Psoas muscle (tissue), 8 donors: ENCODE data around the gene FRG2. TPM values are rescaled to one million over a fixed set of nuclear protein-coding genes. Genes with fewer than 3 reads are reported as not detected.

Source experiments
- ATAC-seq, 4 donors: fragments of 200-7000 bp; cut with Tn5 transposase; one replicate each; pipeline ENCODE4 v1.9.1; 2020; ENCODE audit warnings: moderate library complexity in 3 of 4, mild to moderate bottlenecking in 2 of 4
- DNase-seq, 2 donors: peaks; one replicate each; pipeline ENCODE4 v3.0.0-alpha.2; 2020
- H3K27ac ChIP-seq: fragments of 200-600 bp; one replicate; pipeline ENCODE4 v1.8.0; 2022
- H3K27me3 ChIP-seq, 3 donors: fragments of 200-600 bp in 1 of 3; one replicate each; pipeline versions ENCODE4 v1.6.1 to v1.8.0; 2013 to 2022; ENCODE audit warnings: low read length in 2 of 3, mild to moderate bottlenecking in 2 of 3, moderate library complexity in 1 of 3; ENCODE audit not compliant: insufficient read depth in 3 of 3
- H3K36me3 ChIP-seq, 2 donors: fragments of 200-600 bp in 1 of 2; one replicate each; pipeline versions ENCODE4 v1.6.1 to v1.8.0; 2013 to 2022; ENCODE audit warnings: low read depth in 1 of 2, mild to moderate bottlenecking in 1 of 2, moderate library complexity in 1 of 2; ENCODE audit not compliant: insufficient read depth in 1 of 2
- H3K4me1 ChIP-seq: fragments of 200-600 bp; one replicate; pipeline ENCODE4 v1.8.0; 2022
- H3K4me3 ChIP-seq: fragments of 200-600 bp; one replicate; pipeline ENCODE4 v1.8.0; 2022; ENCODE audit warnings: mild to moderate bottlenecking
- H3K9me3 ChIP-seq: fragments of 200-600 bp; one replicate; pipeline ENCODE4 v1.8.0; 2022
- WGBS, 3 donors: extraction: QIAGEN DNeasy Blood & Tissue Kit; methylation state at CpG; one replicate each; pipeline versions ENCODE4 v1.1.6 to v1.1.7; 2013; 5-methylcytosine and 5-hydroxymethylcytosine counted together
- intact Hi-C, 2 donors: fragments of 100-400 bp; cut with DNase I; formaldehyde crosslinking; loops; one replicate each; pipeline versions ENCODE4 v1.11.0 to v1.14.2; 2022
- polyA plus RNA-seq, 3 donors: library from polyadenylated mRNA; stranded (reverse); fragments of 200-250 nt; gene quantifications; one replicate each; pipeline ENCODE4 v1.2.3, GENCODE V29; 2013
- total RNA-seq, 4 donors: library from RNA; stranded (reverse); fragmentation: NEBNext Ultra II Directional in 2 of 4; extraction: Animal tissue kit (Norgen Biotek cat#: 25700) in 2 of 4; gene quantifications; one replicate each; pipeline versions ENCODE4 v1.2.1 to v1.2.4, GENCODE V29; 2021 to 2023
- TF ChIP-seq, protein P1 (sequence below): fragments of 200-600 bp; IDR thresholded peaks from one replicate; pipeline ENCODE4 v1.8.0; 2022; ENCODE audit warnings: antibody characterized with exemption
- donor health status: healthy with polysubstance abuse.
- donor health status: DM: no; HTN: no; CAD: no; lungs with moderate emphysema.
- donor health status: Bipolar disorder and iron deficiency.
- donor health status: healthy.
- donor health status: DM: yes; HTN: yes; CAD: no.
- donor health status: DM: no; HTN: no; CAD: no.
- donor health status: DM: no; HTN: no; CAD: no.
- donor health status: DM: yes; HTN: yes; CAD: no.

The FRG2 gene
- total and polyA plus RNA-seq, 7 donors = not detected

GRCh38 chr4:190018201-190018920 is 8.7 kb downstream of the FRG2 start:
- no peak overlapping the region for H3K4me3 ChIP-seq
- no peak overlapping the region for H3K27ac ChIP-seq
- H3K36me3 ChIP-seq = no peaks in the 10 kb centered on the region
- no peaks in the 10 kb centered on the region for H3K4me1 ChIP-seq
- peaks cover 0 to 68% (median 45%) of the 10 kb centered on the region in 3 donors for H3K27me3 ChIP-seq
- 8 to 10% (median 9%) methylated on average over 38 of the region's 38 CpGs for WGBS, 3 donors
- ATAC-seq (no peak), DNase-seq (no peak)
- H3K9me3 ChIP-seq = no peaks in the 10 kb centered on the region
- intact Hi-C loops = no loop called here
- TF ChIP-seq, protein P1, sequence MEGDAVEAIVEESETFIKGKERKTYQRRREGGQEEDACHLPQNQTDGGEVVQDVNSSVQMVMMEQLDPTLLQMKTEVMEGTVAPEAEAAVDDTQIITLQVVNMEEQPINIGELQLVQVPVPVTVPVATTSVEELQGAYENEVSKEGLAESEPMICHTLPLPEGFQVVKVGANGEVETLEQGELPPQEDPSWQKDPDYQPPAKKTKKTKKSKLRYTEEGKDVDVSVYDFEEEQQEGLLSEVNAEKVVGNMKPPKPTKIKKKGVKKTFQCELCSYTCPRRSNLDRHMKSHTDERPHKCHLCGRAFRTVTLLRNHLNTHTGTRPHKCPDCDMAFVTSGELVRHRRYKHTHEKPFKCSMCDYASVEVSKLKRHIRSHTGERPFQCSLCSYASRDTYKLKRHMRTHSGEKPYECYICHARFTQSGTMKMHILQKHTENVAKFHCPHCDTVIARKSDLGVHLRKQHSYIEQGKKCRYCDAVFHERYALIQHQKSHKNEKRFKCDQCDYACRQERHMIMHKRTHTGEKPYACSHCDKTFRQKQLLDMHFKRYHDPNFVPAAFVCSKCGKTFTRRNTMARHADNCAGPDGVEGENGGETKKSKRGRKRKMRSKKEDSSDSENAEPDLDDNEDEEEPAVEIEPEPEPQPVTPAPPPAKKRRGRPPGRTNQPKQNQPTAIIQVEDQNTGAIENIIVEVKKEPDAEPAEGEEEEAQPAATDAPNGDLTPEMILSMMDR = no peak

GRCh38 chr4:190017357-190018200 is 9.5 kb downstream of the FRG2 start:
- H3K4me3 ChIP-seq = peak overlapping the region; percentile 18
- no peaks in the 10 kb centered on the region for H3K9me3 ChIP-seq
- peaks cover 0 to 66% (median 43%) of the 10 kb centered on the region in 3 donors for H3K27me3 ChIP-seq
- no peaks in the 10 kb centered on the region for H3K36me3 ChIP-seq
- no peak overlapping the region for H3K27ac ChIP-seq
- DNase-seq = peak in 1 of 2 donors; percentile 50
- 3 to 6% (median 3%) methylated on average over 41 to 62 of the region's 62 CpGs for WGBS, 3 donors
- TF ChIP-seq, protein P1 = no peak
- intact Hi-C loops = no loop called here
- no peak for ATAC-seq
- H3K4me1 ChIP-seq = no peaks in the 10 kb centered on the region

DNA sequence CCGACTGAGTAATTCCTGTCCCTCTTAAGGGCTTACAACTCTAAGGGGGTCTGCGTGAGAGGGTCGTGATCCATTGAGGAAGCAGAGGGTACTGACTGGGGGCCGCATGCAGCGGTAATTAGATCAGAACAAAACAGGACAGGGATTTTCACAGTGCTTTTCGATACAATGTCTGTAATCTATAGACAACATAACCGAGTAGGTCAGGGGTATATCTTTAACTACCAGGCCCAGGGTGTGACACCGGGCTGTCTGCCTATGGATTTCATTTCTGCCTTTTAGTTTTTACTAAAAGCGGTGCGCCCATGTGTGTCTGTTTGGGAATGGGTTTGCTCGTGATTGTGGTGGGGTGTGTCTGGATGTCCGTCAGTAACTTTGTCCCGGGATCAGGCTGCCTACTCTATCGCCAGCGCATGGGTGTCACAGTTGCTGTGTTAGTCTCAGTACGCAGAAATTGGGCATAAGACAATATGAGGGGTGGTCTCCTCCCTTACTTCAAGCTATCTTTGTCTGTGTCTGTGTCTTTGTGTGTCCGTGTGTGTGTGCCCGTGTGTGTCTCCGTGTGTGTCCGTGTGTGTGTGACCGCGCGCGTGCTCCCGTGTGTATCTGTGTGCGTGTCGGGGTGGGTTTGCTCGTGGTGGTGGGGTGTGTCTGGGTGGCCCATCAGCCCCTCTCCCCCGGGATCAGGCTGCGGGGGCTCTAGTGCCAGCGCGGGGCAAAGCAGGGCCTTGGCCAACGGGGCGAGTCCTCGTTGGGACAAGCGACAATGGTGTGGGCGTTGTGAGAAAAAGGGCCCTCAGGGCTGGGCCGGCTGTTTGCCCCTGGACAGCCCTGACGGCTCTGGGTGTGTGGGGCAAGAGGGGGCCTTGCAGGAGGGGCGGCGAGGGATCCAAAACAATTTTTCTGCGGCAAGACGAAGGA is 10.4 kb downstream of the FRG2 start:
- WGBS, 3 donors = 14 to 19% (median 15%) methylated on average over 41 to 43 of the region's 43 CpGs
- Histone ChIP-seq H3K4me1 (no peaks in the 10 kb centered on the region), H3K36me3 (no peaks in the 10 kb centered on the region), H3K27me3 (peaks cover 0 to 65% (median 42%) of the 10 kb centered on the region in 3 donors), H3K27ac (no peak overlapping the region), H3K9me3 (no peaks in the 10 kb centered on the region), H3K4me3 (peak overlapping the region; percentile 18)
- intact Hi-C loops = no loop called here
- no peak for DNase-seq
- TF ChIP-seq, protein P1 = no peak
- ATAC-seq = no peak

GRCh38 chr4:190015538-190016368 is 11.3 kb downstream of the FRG2 start:
- no peak for ATAC-seq
- intact Hi-C loops = no loop called here
- Histone ChIP-seq H3K36me3 (no peaks in the 10 kb centered on the region), H3K4me3 (no peak overlapping the region), H3K4me1 (no peaks in the 10 kb centered on the region), H3K27me3 (peaks cover 0 to 59% (median 38%) of the 10 kb centered on the region in 3 donors), H3K9me3 (no peaks in the 10 kb centered on the region), H3K27ac (no peak overlapping the region)
- WGBS, 3 donors = 7 to 8% (median 8%) methylated on average over 38 to 43 of the region's 43 CpGs
- TF ChIP-seq, protein P1 = no peak
- no peak for DNase-seq
